ENCODE measurements around the gene POLRMT. TPM values are rescaled to one million over a fixed set of nuclear protein-coding genes. Genes with fewer than 3 reads are reported as not detected.
"Not testable (repeated sequence)": the region's sequence is repeated elsewhere in the genome, so short reads cannot be mapped to it uniquely, and the experiment has no call there.

The POLRMT gene
- total and polyA plus RNA-seq, 8 donors: 28.5 to 44.7 (median 39.7) TPM

- peak in 2 of 4 donors; percentile 63 to 76 for DNase-seq
- Histone ChIP-seq H3K4me3 (peak overlapping the region; percentile 57 to 60), H3K27ac (peak overlapping the region; percentile 74 to 90), H3K36me3 (no peaks in the 10 kb centered on the region), H3K4me1 (peaks cover 11 to 65% of the 10 kb centered on the region in 2 donors), H3K27me3 (peaks cover 0 to 40% of the 10 kb centered on the region in 2 donors), H3K9me3 (no peaks in the 10 kb centered on the region)
- TF ChIP-seq, protein P1, sequence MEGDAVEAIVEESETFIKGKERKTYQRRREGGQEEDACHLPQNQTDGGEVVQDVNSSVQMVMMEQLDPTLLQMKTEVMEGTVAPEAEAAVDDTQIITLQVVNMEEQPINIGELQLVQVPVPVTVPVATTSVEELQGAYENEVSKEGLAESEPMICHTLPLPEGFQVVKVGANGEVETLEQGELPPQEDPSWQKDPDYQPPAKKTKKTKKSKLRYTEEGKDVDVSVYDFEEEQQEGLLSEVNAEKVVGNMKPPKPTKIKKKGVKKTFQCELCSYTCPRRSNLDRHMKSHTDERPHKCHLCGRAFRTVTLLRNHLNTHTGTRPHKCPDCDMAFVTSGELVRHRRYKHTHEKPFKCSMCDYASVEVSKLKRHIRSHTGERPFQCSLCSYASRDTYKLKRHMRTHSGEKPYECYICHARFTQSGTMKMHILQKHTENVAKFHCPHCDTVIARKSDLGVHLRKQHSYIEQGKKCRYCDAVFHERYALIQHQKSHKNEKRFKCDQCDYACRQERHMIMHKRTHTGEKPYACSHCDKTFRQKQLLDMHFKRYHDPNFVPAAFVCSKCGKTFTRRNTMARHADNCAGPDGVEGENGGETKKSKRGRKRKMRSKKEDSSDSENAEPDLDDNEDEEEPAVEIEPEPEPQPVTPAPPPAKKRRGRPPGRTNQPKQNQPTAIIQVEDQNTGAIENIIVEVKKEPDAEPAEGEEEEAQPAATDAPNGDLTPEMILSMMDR (IDR thresholded peaks at IDR 0.05): no peak
- intact Hi-C loops (cut with DNase I): no loop called here
- peak; percentile 31 for ATAC-seq
Measured at GRCh38 chr19:677201-677600, 43.9 kb upstream of the POLRMT start.

GRCh38 chr19:676339-677105 is 43.2 kb upstream of the POLRMT start, which contains the start of gene FSTL3:
TSS of gene FSTL3 (plus strand) at chr19:676392. CDS start at chr19:676424, 32 bp downstream.
- DNase-seq (no peak), ATAC-seq (no peak)
- Histone ChIP-seq H3K27ac (peak within 1 kb of the TSS; percentile 74 to 90), H3K27me3 (peaks cover 0 to 40% of the 10 kb centered on the region in 2 donors), H3K4me1 (peaks cover 11 to 69% of the 10 kb centered on the region in 2 donors), H3K36me3 (no peaks in the 10 kb centered on the region), H3K4me3 (peak within 1 kb of the TSS; percentile 57 to 60), H3K9me3 (no peaks in the 10 kb centered on the region)
- TF ChIP-seq, protein P1 (IDR thresholded peaks at IDR 0.05): no peak
- intact Hi-C loops (cut with DNase I): no loop called here

DNA sequence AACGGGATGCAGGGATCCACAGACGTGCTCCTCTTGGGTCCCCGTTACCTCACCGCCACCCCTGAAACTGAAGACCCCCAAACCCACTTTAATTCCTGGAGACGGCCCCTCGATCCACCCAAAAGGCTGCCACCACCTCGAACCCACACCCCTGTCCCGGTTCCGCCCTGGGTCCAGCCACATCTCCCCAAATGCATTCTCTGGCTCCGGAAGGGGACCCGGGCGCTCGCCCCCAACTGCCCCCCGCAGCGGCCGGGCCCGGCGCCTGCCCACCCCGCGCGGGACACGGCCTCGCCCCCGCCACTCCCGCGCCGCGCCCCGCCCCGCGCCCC is 42.6 kb upstream of the POLRMT start:
- intact Hi-C loops (cut with DNase I): no loop called here
- Histone ChIP-seq H3K36me3 (no peaks in the 10 kb centered on the region), H3K27ac (peak overlapping the region in 1 of 2 donors; percentile 39), H3K4me1 (peaks cover 11 to 65% of the 10 kb centered on the region in 2 donors), H3K27me3 (peaks cover 0 to 40% of the 10 kb centered on the region in 2 donors), H3K4me3 (peak overlapping the region; percentile 57 to 60), H3K9me3 (no peaks in the 10 kb centered on the region)
- TF ChIP-seq, protein P1 (IDR thresholded peaks at IDR 0.05): no peak
- DNase-seq (no peak), ATAC-seq (no peak)

GRCh38 chr19:674282-675151 is 41.2 kb upstream of the POLRMT start:
- H3K4me1 ChIP-seq: peaks cover 10 to 61% of the 10 kb centered on the region in 2 donors
- H3K9me3 ChIP-seq: no peaks in the 10 kb centered on the region
- no peaks in the 10 kb centered on the region for H3K36me3 ChIP-seq
- H3K27me3 ChIP-seq: peaks cover 0 to 40% of the 10 kb centered on the region in 2 donors
- no peak for DNase-seq
- no peak overlapping the region for H3K4me3 ChIP-seq
- no peak for ATAC-seq
- intact Hi-C loops (cut with DNase I): no loop called here
- TF ChIP-seq, protein P1 (IDR thresholded peaks at IDR 0.05): no peak
- H3K27ac ChIP-seq: no peak overlapping the region

GRCh38 chr19:670609-671075 is 37.3 kb upstream of the POLRMT start:
- no peaks in the 10 kb centered on the region for H3K36me3 ChIP-seq
- no peaks in the 10 kb centered on the region for H3K9me3 ChIP-seq
- intact Hi-C loops (cut with DNase I): no loop called here
- H3K27ac ChIP-seq: no peak overlapping the region
- ATAC-seq (no peak), DNase-seq (no peak)
- H3K27me3 ChIP-seq: peaks cover 0 to 17% of the 10 kb centered on the region in 2 donors
- TF ChIP-seq, protein P1 (IDR thresholded peaks at IDR 0.05): no peak
- peaks cover 3 to 34% of the 10 kb centered on the region in 2 donors for H3K4me1 ChIP-seq
- H3K4me3 ChIP-seq: no peak overlapping the region

- not testable (repeated sequence) for H3K4me3 ChIP-seq, ATAC-seq, H3K27me3 ChIP-seq, H3K27ac ChIP-seq, DNase-seq, H3K9me3 ChIP-seq, H3K36me3 ChIP-seq
- intact Hi-C loops (cut with DNase I): loop anchor here in 1 of 2 donors (10.0 kb wide), 1 partner anchor 66 kb away; no protein-coding TSS in a partner anchor
- H3K4me1 ChIP-seq: peaks cover 7 to 35% of the 10 kb centered on the region in 2 donors
Measured at GRCh38 chr19:668675-669434, 35.5 kb upstream of the POLRMT start.

Data from left lung (tissue), 10 donors.